CD4-positive, alpha-beta T cell treated with Interferon alpha-2 for 1 hour (primary cell): Measurements from ENCODE around the gene TRIM44.
"Not testable (repeated sequence)": the region's sequence is repeated elsewhere in the genome, so short reads cannot be mapped to it uniquely, and the experiment has no call there.

ENCODE experiments used
- DNase-seq, 2 donors: peaks; one replicate each; pipeline ENCODE4 v3.0.0-alpha.2; 2020 to 2022

The TRIM44 gene

GRCh38 chr11:35825386-35825785 is 162.8 kb downstream of the TRIM44 start:
- DNase-seq = no peak

GRCh38 chr11:35826006-35826405 is 163.4 kb downstream of the TRIM44 start:
- no peak for DNase-seq

GRCh38 chr11:35826949-35827348 is 164.4 kb downstream of the TRIM44 start:
- DNase-seq = no peak

- DNase-seq = no peak
These were observed 173.6 kb downstream of the TRIM44 start for GRCh38 chr11:35836205-35836604.

GRCh38 chr11:35838071-35838470 is 175.5 kb downstream of the TRIM44 start:
- DNase-seq = no peak

- not testable (repeated sequence) for DNase-seq
These were observed 176.3 kb downstream of the TRIM44 start for GRCh38 chr11:35838697-35839367.

- DNase-seq = no peak
These were observed 177.0 kb downstream of the TRIM44 start for GRCh38 chr11:35839368-35840161.

GRCh38 chr11:35841733-35842132 is 179.2 kb downstream of the TRIM44 start:
- no peak for DNase-seq

GRCh38 chr11:35842958-35843357 is 180.4 kb downstream of the TRIM44 start:
- DNase-seq = no peak

GRCh38 chr11:35844579-35844978 is 182.0 kb downstream of the TRIM44 start:
- DNase-seq = no peak

- DNase-seq = no peak
These were observed 183.3 kb downstream of the TRIM44 start for GRCh38 chr11:35845860-35846259.

- no peak for DNase-seq
These were observed 184.3 kb downstream of the TRIM44 start for GRCh38 chr11:35846874-35847273.

- DNase-seq = no peak
These were observed 184.9 kb downstream of the TRIM44 start for GRCh38 chr11:35847473-35847872.

- no peak for DNase-seq
These were observed 186.0 kb downstream of the TRIM44 start for GRCh38 chr11:35848616-35849015.

GRCh38 chr11:35850191-35850590 is 187.6 kb downstream of the TRIM44 start:
- DNase-seq = no peak

- no peak for DNase-seq
These were observed 188.8 kb downstream of the TRIM44 start for GRCh38 chr11:35851342-35851741.

- DNase-seq = no peak
These were observed 189.5 kb downstream of the TRIM44 start for GRCh38 chr11:35852056-35852455.

- DNase-seq = no peak
These were observed 191.4 kb downstream of the TRIM44 start for GRCh38 chr11:35853971-35854370.

- no peak for DNase-seq
These were observed 193.1 kb downstream of the TRIM44 start for GRCh38 chr11:35855671-35856070.

- no peak for DNase-seq
These were observed 193.7 kb downstream of the TRIM44 start for GRCh38 chr11:35856259-35856658.

GRCh38 chr11:35856756-35857155 is 194.2 kb downstream of the TRIM44 start:
- DNase-seq = no peak

GRCh38 chr11:35857922-35858321 is 195.3 kb downstream of the TRIM44 start:
- DNase-seq = no peak

- no peak for DNase-seq
These were observed 196.7 kb downstream of the TRIM44 start for GRCh38 chr11:35859301-35859700.

GRCh38 chr11:35860194-35860593 is 197.6 kb downstream of the TRIM44 start:
- DNase-seq = not testable (repeated sequence)
